IMR-90 (cell line): ENCODE results near the gene ZG16B. TPM values are rescaled to one million over a fixed set of nuclear protein-coding genes. Genes with fewer than 3 reads are reported as not detected.

Experiments
- ATAC-seq: fragments of 200-7000 bp; cut with Tn5 transposase; 2 replicates; pipeline ENCODE4 v1.9.1; 2020; ENCODE audit warnings: low read depth, mild to moderate bottlenecking, moderate library complexity
- BruUV-seq: library from RNA; stranded (reverse); fragments of 400-500 nt; replicated peaks from 2 replicates; lab custom pipeline; 2021; lab: Mats Ljungman, UMichigan
- CTCF ChIA-PET: fragments of 300-600 bp; formaldehyde crosslinking; extraction: SDS; loops from one replicate; lab custom pipeline; 2021; ENCODE audit warnings: antibody characterized with exemption; lab: Yijun Ruan, JAX
- POLR2A ChIA-PET: fragments of 300-600 bp; sonication (Branson Sonifier 250); formaldehyde crosslinking; loops from one replicate; lab custom pipeline; 2022; ENCODE audit warnings: antibody characterized with exemption; ENCODE audit not compliant: unreplicated experiment; lab: Charles Lee
- DNase-seq: peaks from one replicate; pipeline ENCODE4 v3.0.0; 2013
- H2AFZ ChIP-seq: replicated peaks from 2 replicates; pipeline ENCODE3; 2013; ENCODE audit warnings: low read length, mild to moderate bottlenecking; ENCODE audit not compliant: poor library complexity
- H2AK5ac ChIP-seq: 2 replicates; pipeline ENCODE4 v1.6.1; 2013; ENCODE audit warnings: low read depth, low read length, inconsistent platforms
- H2AK9ac ChIP-seq: replicated peaks from 2 replicates; pipeline ENCODE3; 2013; ENCODE audit warnings: mild to moderate bottlenecking, low read depth, low read length, moderate library complexity; ENCODE audit not compliant: poor library complexity
- H2BK120ac ChIP-seq: 2 replicates; pipeline ENCODE4 v1.6.1; 2013; ENCODE audit warnings: low read depth, low read length, inconsistent platforms
- H2BK15ac ChIP-seq: 3 replicates; pipeline ENCODE4 v1.6.1; 2013; ENCODE audit warnings: low read depth, low read length, inconsistent platforms
- H2BK20ac ChIP-seq: 2 replicates; pipeline ENCODE4 v1.6.1; 2013; ENCODE audit warnings: low read depth, mild to moderate bottlenecking, inconsistent platforms, low read length, moderate library complexity
- H2BK5ac ChIP-seq: 2 replicates; pipeline ENCODE4 v1.6.1; 2013; ENCODE audit warnings: mild to moderate bottlenecking, low read depth, low read length, inconsistent platforms; ENCODE audit not compliant: poor library complexity, severe bottlenecking
- H3K14ac ChIP-seq: replicated peaks from 2 replicates; pipeline ENCODE4 v1.6.1; 2013; ENCODE audit warnings: low read depth, low read length, inconsistent platforms
- H3K18ac ChIP-seq: 2 replicates; pipeline ENCODE4 v1.6.1; 2013; ENCODE audit warnings: low read depth, low read length, control low read depth
- H3K23ac ChIP-seq: 2 replicates; pipeline ENCODE4 v1.6.1; 2013; ENCODE audit warnings: low read depth, low read length, inconsistent platforms
- H3K27ac ChIP-seq: 2 replicates; pipeline ENCODE4 v1.5.1; 2013; ENCODE audit warnings: mild to moderate bottlenecking, control low read depth, low read length; ENCODE audit not compliant: insufficient read depth
- H3K27me3 ChIP-seq: 2 replicates; pipeline ENCODE4 v1.6.1; 2013; ENCODE audit warnings: low read length; ENCODE audit not compliant: control insufficient read depth, insufficient read depth
- H3K36me3 ChIP-seq: 2 replicates; pipeline ENCODE4 v1.6.1; 2013; ENCODE audit warnings: low read length, mixed read lengths; ENCODE audit not compliant: control insufficient read depth, insufficient read depth
- H3K4ac ChIP-seq: 2 replicates; pipeline ENCODE4 v1.6.1; 2013; ENCODE audit warnings: low read depth, low read length, inconsistent platforms
- H3K4me1 ChIP-seq: 2 replicates; pipeline ENCODE4 v1.6.1; 2013; ENCODE audit warnings: low read length, mixed read lengths; ENCODE audit not compliant: control insufficient read depth, insufficient read depth
- H3K4me2 ChIP-seq: 2 replicates; pipeline ENCODE4 v1.6.1; 2013; ENCODE audit warnings: low read depth, mild to moderate bottlenecking, control low read depth, low read length, moderate library complexity
- H3K4me3 ChIP-seq: 2 replicates; pipeline ENCODE4 v1.5.1; 2013; ENCODE audit warnings: low read depth, mild to moderate bottlenecking, control low read depth, low read length, moderate library complexity; ENCODE audit not compliant: insufficient read depth
- H3K56ac ChIP-seq: 2 replicates; pipeline ENCODE4 v1.6.1; 2013; ENCODE audit warnings: low read length, inconsistent platforms; ENCODE audit not compliant: insufficient read depth; ENCODE audit errors: extremely low read depth
- H3K79me1 ChIP-seq, 2 experiments: 2 replicates each; pipeline ENCODE4 v1.6.1; 2013; ENCODE audit warnings: low read length in 2 of 2, inconsistent platforms in 1 of 2, low read depth in 1 of 2
- H3K9ac ChIP-seq: 2 replicates; pipeline ENCODE4 v1.6.1; 2013; ENCODE audit warnings: low read depth, low read length, control low read depth
- H3K9me1 ChIP-seq: 2 replicates; pipeline ENCODE4 v1.6.1; 2013; ENCODE audit warnings: low read length, inconsistent platforms; ENCODE audit not compliant: insufficient read depth
- H3K9me3 ChIP-seq: 2 replicates; pipeline ENCODE4 v1.6.1; 2013; ENCODE audit warnings: low read length; ENCODE audit not compliant: control insufficient read depth, insufficient read depth
- H4K20me1 ChIP-seq: 2 replicates; pipeline ENCODE4 v1.6.1; 2013; ENCODE audit warnings: low read length, inconsistent platforms; ENCODE audit not compliant: insufficient read depth
- H4K5ac ChIP-seq: 2 replicates; pipeline ENCODE4 v1.6.1; 2013; ENCODE audit warnings: mild to moderate bottlenecking, low read depth, low read length, control low read depth
- H4K8ac ChIP-seq, 2 experiments: 2 replicates each; pipeline ENCODE4 v1.6.1; 2013; ENCODE audit warnings: low read depth in 2 of 2, low read length in 2 of 2, control low read depth in 1 of 2, inconsistent platforms in 1 of 2
- H4K91ac ChIP-seq: 2 replicates; pipeline ENCODE4 v1.6.1; 2013; ENCODE audit warnings: low read depth, low read length, inconsistent platforms; ENCODE audit not compliant: insufficient read depth
- BHLHE40 ChIP-seq: fragments of 150-350 bp; IDR thresholded peaks from 2 replicates; pipeline ENCODE4 v1.6.1; 2016; ENCODE audit warnings: mild to moderate bottlenecking, low read depth, low read length
- MXI1 ChIP-seq: IDR thresholded peaks from 2 replicates; pipeline ENCODE4 v1.6.1; 2012; ENCODE audit warnings: low read depth, mild to moderate bottlenecking, low read length, moderate library complexity, borderline replicate concordance
- POLR2A ChIP-seq: IDR thresholded peaks from 2 replicates; pipeline ENCODE4 v1.6.1; 2012; ENCODE audit warnings: mild to moderate bottlenecking, low read depth, low read length
- RFX5 ChIP-seq: IDR thresholded peaks from 2 replicates; pipeline ENCODE4 v1.8.0; 2012; ENCODE audit warnings: low read depth, mild to moderate bottlenecking, low read length, moderate library complexity
- SMC3 ChIP-seq: fragments of 150-350 bp; IDR thresholded peaks from 2 replicates; pipeline ENCODE4 v1.6.1; 2016; ENCODE audit warnings: low read depth, mild to moderate bottlenecking, antibody characterized with exemption, low read length, moderate library complexity
- WGBS, 2 experiments: methylation state at CpG; one replicate each; pipeline versions ENCODE4 v1.1.5 to v1.1.7; 2013; ENCODE audit warnings: missing lambda C conversion rate in 2 of 2; ENCODE audit not compliant: insufficient read length in 1 of 2; ENCODE audit errors: extremely low coverage in 2 of 2; 5-methylcytosine and 5-hydroxymethylcytosine counted together
- dilution Hi-C: fragments of 300-500 bp; cut with HindIII; formaldehyde crosslinking; loops from one replicate; pipeline ENCODE4 v1.14.3; 2018; ENCODE audit warnings: low sequenced_read_pairs; ENCODE audit not compliant: unreplicated experiment
- in situ Hi-C: fragments of 300-500 bp; cut with MboI; formaldehyde crosslinking; loops from 3 replicates; pipeline ENCODE4 v1.14.3; 2019; ENCODE audit warnings: low sequenced_read_pairs, inconsistent platforms, mixed read lengths
- intact Hi-C: fragments of 100-400 bp; cut with micrococcal nuclease; formaldehyde crosslinking; loops from 2 replicates; pipeline ENCODE4 v1.10.0; 2022
- polyA plus RNA-seq, 3 experiments: library from polyadenylated mRNA; depleted of rRNA; stranded (reverse); fragments of >200 nt; gene quantifications; 2 replicates each; pipeline ENCODE4 v1.2.3, GENCODE V29; 2012; ENCODE audit warnings: low replicate concordance in 1 of 3
- total RNA-seq: library from RNA; depleted of rRNA; stranded (reverse); fragments of >200 nt; gene quantifications from 2 replicates; pipeline ENCODE4 v1.2.3, GENCODE V29; 2012
- TF ChIP-seq, protein P1 (sequence below): conservative IDR thresholded peaks from 2 replicates; pipeline ENCODE4 v1.5.1; 2012; ENCODE audit warnings: mild to moderate bottlenecking, low read depth, low read length, improper control_type of control experiment

The ZG16B gene
- total and polyA plus RNA-seq, 2 of the 4 experiments (the other 2 are of a cell fraction) = 0.54 to 0.65 TPM

DNA sequence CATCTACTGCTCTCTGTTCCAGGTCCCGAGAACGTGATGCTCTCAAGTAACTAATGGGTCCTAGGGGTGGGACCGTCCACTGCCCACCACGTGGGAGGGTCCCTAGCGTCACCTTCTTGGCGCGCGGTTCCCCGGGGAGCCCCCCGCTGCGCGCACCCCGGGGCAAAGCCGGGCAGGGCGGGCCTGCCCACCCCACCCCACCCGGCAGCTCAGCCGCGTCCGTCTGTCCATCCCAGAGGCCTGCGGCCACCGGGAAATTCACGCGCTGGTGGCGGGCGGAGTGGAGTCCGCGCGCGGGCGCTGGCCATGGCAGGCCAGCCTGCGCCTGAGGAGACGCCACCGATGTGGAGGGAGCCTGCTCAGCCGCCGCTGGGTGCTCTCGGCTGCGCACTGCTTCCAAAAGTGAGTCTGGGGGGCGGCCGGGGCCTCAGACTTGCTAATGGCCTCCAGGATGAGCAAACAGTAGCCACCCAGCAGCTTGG is 31.3 kb upstream of the ZG16B start:
- no peak for TF ChIP-seq RFX5
- no peak for TF ChIP-seq MXI1
- TF ChIP-seq SMC3 = no peak
- TF ChIP-seq, protein P1, sequence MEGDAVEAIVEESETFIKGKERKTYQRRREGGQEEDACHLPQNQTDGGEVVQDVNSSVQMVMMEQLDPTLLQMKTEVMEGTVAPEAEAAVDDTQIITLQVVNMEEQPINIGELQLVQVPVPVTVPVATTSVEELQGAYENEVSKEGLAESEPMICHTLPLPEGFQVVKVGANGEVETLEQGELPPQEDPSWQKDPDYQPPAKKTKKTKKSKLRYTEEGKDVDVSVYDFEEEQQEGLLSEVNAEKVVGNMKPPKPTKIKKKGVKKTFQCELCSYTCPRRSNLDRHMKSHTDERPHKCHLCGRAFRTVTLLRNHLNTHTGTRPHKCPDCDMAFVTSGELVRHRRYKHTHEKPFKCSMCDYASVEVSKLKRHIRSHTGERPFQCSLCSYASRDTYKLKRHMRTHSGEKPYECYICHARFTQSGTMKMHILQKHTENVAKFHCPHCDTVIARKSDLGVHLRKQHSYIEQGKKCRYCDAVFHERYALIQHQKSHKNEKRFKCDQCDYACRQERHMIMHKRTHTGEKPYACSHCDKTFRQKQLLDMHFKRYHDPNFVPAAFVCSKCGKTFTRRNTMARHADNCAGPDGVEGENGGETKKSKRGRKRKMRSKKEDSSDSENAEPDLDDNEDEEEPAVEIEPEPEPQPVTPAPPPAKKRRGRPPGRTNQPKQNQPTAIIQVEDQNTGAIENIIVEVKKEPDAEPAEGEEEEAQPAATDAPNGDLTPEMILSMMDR = no peak
- TF ChIP-seq POLR2A = no peak
- TF ChIP-seq BHLHE40 = no peak
- DNase-seq (no peak), ATAC-seq (no peak)
- Histone ChIP-seq H3K27me3 (peaks cover 13% of the 10 kb centered on the region), H3K9me1 (no peaks in the 10 kb centered on the region), H3K4me3 (no peak overlapping the region), H3K4ac (no peak overlapping the region), H2BK120ac (no peak overlapping the region), H3K23ac (no peak overlapping the region), H2BK5ac (no peak overlapping the region), H3K9me3 (peaks cover under 1% of the 10 kb centered on the region), H4K8ac (no peak overlapping the region), H3K9ac (no peak overlapping the region), H2BK15ac (no peak overlapping the region), H3K14ac (no peak overlapping the region), H2AFZ (no peak overlapping the region), H2AK5ac (no peak overlapping the region), H3K56ac (no peak overlapping the region), H3K27ac (no peak overlapping the region), H3K36me3 (no peaks in the 10 kb centered on the region), H3K4me2 (no peak overlapping the region), H2AK9ac (no peak overlapping the region), H3K79me1 (no peaks in the 10 kb centered on the region), H4K20me1 (no peaks in the 10 kb centered on the region), H3K4me1 (no peaks in the 10 kb centered on the region), H2BK20ac (no peak overlapping the region), H4K91ac (no peak overlapping the region), H4K5ac (no peak overlapping the region), H3K18ac (no peak overlapping the region)
- 75% methylated on average over 25 of the region's 39 CpGs; no CpG with 5 or more reads in 1 of the 2 experiments for WGBS, 2 experiments
- POLR2A ChIA-PET = no interaction called here
- in situ Hi-C loops (no loop called here), dilution Hi-C loops (no loop called here), intact Hi-C loops (no loop called here)
- CTCF ChIA-PET = no interaction called here
- no TSS peak for BruUV-seq
